ENCODE data around the gene WWOX. TPM values are rescaled to one million over a fixed set of nuclear protein-coding genes. Genes with fewer than 3 reads are reported as not detected.

WWOX gene
- total RNA-seq, 1 donor from 2014 or later: 19.2 TPM

- no peak for TF ChIP-seq CTCF (IDR thresholded peaks at IDR 0.05)
- ATAC-seq: no peak
Observed at GRCh38 chr16:78501744-78502143, 402.3 kb downstream of the WWOX start.

DNA sequence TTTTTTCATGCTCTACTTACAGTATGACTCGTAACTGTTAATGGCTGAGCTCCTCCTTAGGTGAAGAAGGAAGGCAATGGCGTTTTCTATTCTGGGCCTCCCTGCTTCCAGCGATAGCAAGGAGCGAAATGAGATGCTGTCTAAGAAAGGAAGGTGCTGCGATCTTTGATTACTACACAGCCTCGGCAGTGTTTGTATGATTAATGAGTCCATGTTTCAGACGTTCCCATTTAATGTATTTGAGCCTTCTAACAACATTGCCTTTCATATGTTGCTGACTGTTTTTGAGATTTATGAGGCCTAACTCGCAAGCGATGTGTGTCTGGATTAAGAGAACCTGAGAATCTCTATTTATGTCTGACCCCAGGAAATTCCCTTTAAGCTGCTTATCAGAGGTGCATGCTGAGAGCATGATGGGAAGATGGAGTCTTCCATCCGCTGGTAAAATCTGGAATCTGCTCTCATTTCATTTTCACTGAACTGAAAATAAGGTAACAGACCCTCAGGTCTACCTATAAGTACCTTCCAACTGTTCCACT lies 403.4 kb downstream of the WWOX start:
- no peak overlapping the region for H3K27ac ChIP-seq
- no peaks in the 10 kb centered on the region for H3K27me3 ChIP-seq (ENCODE audit: low read depth)
- no peaks in the 10 kb centered on the region for H3K36me3 ChIP-seq
- intact Hi-C loops (cut with DNase I): no loop called here
- ATAC-seq (no peak), DNase-seq (no peak)
- no peak for TF ChIP-seq CTCF (IDR thresholded peaks at IDR 0.05)
- H3K4me1 ChIP-seq: peaks cover 20% of the 10 kb centered on the region
- H3K9me3 ChIP-seq: no peaks in the 10 kb centered on the region
- H3K4me3 ChIP-seq: no peak overlapping the region

More at GRCh38 chr16:78501744-78502143, 402.3 kb downstream of the WWOX start:
- H3K9me3 ChIP-seq: no peaks in the 10 kb centered on the region
- H3K27ac ChIP-seq: no peak overlapping the region
- no peaks in the 10 kb centered on the region for H3K27me3 ChIP-seq (ENCODE audit: low read depth)
- no peak overlapping the region for H3K4me3 ChIP-seq
- no peak for DNase-seq
- no peaks in the 10 kb centered on the region for H3K36me3 ChIP-seq
- H3K4me1 ChIP-seq: peaks cover 20% of the 10 kb centered on the region
- intact Hi-C loops (cut with DNase I): no loop called here

DNA sequence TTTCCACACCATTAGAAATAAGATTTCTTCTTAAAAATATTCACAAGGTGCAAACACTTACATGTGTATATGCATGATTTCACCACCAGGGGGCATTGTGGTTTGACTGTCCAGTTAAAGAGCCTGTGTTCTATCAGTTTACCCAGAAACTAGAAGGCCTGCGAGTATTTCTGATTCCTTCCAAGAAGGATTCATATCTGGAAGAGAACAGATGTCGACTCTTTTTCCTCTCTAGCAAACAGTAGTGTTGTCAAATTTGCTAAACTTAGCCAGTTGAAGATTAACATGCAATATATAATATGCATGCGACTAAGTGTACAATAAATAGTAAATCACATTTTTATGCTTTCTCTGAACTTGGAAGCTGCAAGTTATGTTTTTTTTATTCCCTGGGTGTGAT lies 404.1 kb downstream of the WWOX start:
- Histone ChIP-seq H3K4me1 (peaks cover 20% of the 10 kb centered on the region), H3K9me3 (no peaks in the 10 kb centered on the region), H3K27ac (no peak overlapping the region), H3K27me3 (ENCODE audit: low read depth) (no peaks in the 10 kb centered on the region), H3K4me3 (no peak overlapping the region), H3K36me3 (no peaks in the 10 kb centered on the region)
- no peak for ATAC-seq
- intact Hi-C loops (cut with DNase I): no loop called here
- TF ChIP-seq CTCF (IDR thresholded peaks at IDR 0.05): peak; percentile 79
- no peak for DNase-seq

DNA sequence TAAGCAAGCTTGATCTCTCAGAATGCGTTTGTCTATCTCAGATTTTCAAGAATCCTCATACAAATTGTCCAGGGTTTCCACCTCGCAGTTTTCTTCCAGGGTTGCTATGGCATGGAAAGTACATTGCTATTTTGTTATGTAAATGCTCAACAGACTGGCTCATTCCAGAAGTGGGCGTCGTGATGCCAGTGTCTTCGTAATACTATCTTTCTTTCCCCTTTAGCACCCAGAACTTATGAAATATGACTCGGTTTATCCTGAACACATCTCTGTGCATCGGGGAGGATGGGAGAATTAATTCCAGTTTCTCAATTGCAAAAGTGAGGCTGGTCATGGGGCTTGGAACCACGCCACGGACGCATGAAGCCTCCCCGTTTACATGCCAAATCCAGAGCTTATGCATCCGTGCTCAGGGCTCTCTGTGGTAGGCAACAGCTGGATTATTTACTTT lies 405.0 kb downstream of the WWOX start:
- Histone ChIP-seq H3K27ac (peak overlapping the region; percentile 60), H3K9me3 (no peaks in the 10 kb centered on the region), H3K4me1 (peaks cover 20% of the 10 kb centered on the region), H3K27me3 (ENCODE audit: low read depth) (no peaks in the 10 kb centered on the region), H3K36me3 (no peaks in the 10 kb centered on the region), H3K4me3 (no peak overlapping the region)
- TF ChIP-seq CTCF (IDR thresholded peaks at IDR 0.05): no peak
- intact Hi-C loops (cut with DNase I): no loop called here
- ATAC-seq (peak in 1 of 2 donors; percentile 31), DNase-seq (no peak)

- DNase-seq (no peak), ATAC-seq (no peak)
- TF ChIP-seq CTCF (IDR thresholded peaks at IDR 0.05): no peak
- H3K4me1 ChIP-seq: peaks cover 20% of the 10 kb centered on the region
- H3K27ac ChIP-seq: peak overlapping the region; percentile 60
- H3K36me3 ChIP-seq: no peaks in the 10 kb centered on the region
- no peaks in the 10 kb centered on the region for H3K27me3 ChIP-seq (ENCODE audit: low read depth)
- H3K4me3 ChIP-seq: no peak overlapping the region
- H3K9me3 ChIP-seq: no peaks in the 10 kb centered on the region
- intact Hi-C loops (cut with DNase I): no loop called here
Observed at GRCh38 chr16:78505036-78505435, 405.6 kb downstream of the WWOX start.

All from lower lobe of right lung (tissue), 2 donors.